Stomach (tissue), 9 donors: ENCODE data around the gene AUTS2. TPM values are rescaled to one million over a fixed set of nuclear protein-coding genes. Genes with fewer than 3 reads are reported as not detected.

Source experiments
- DNase-seq, 2 donors: peaks; one replicate each; pipeline versions ENCODE4 v3.0.0 to v3.0.0-alpha.2; 2013 to 2019
- H3K27ac ChIP-seq, 5 donors: fragments of 200-600 bp in 4 of 5; sonication (generic) in 4 of 5; one replicate each; pipeline ENCODE4 v1.5.1; 2013 to 2019; ENCODE audit warnings: mild to moderate bottlenecking in 1 of 5, moderate library complexity in 1 of 5
- H3K27me3 ChIP-seq, 3 donors: fragments of 200-600 bp; sonication (generic); one replicate each; pipeline ENCODE4 v1.5.1; 2017 to 2019; ENCODE audit warnings: mixed run types in 1 of 3
- H3K36me3 ChIP-seq, 4 donors: fragments of 200-600 bp; sonication (generic); 1 replicate in 3 of 4; 2 replicates in 1 of 4; pipeline ENCODE4 v1.5.1; 2016 to 2019
- H3K4me1 ChIP-seq, 4 donors: fragments of 200-600 bp; sonication (generic); one replicate each; pipeline ENCODE4 v1.5.1; 2016 to 2019
- H3K4me3 ChIP-seq, 4 donors: fragments of 200-600 bp; sonication (generic) in 3 of 4; one replicate each; pipeline ENCODE4 v1.5.1; 2016 to 2019; ENCODE audit warnings: mild to moderate bottlenecking in 1 of 4
- H3K9me3 ChIP-seq, 4 donors: fragments of 200-600 bp; sonication (generic); one replicate each; pipeline ENCODE4 v1.5.1; 2016 to 2019
- CTCF ChIP-seq, 7 experiments: fragments of 450-650 bp in 4 of 7; fragments of 200-600 bp in 3 of 7; sonication (generic) in 3 of 7; IDR thresholded peaks; one replicate each; pipeline ENCODE4 v1.5.1; 2016 to 2019; ENCODE audit warnings: antibody characterized with exemption in 7 of 7, control low read depth in 2 of 7, mild to moderate bottlenecking in 1 of 7
- EP300 ChIP-seq: sonication (generic); formaldehyde crosslinking; IDR thresholded peaks from one replicate; pipeline ENCODE4 v1.6.1; 2017; ENCODE audit warnings: antibody characterized with exemption
- POLR2A ChIP-seq, 4 donors: fragments of 450-650 bp; IDR thresholded peaks; one replicate each; pipeline ENCODE4 v1.6.1; 2016; ENCODE audit warnings: antibody characterized with exemption in 4 of 4, control low read depth in 2 of 4, mild to moderate bottlenecking in 1 of 4, moderate library complexity in 1 of 4
- POLR2AphosphoS5 ChIP-seq, 3 donors: sonication (generic); formaldehyde crosslinking; IDR thresholded peaks; one replicate each; pipeline ENCODE4 v1.6.1; 2016; ENCODE audit warnings: antibody characterized with exemption in 3 of 3
- WGBS, 5 donors: extraction: QIAGEN DNeasy Blood & Tissue Kit in 3 of 5; methylation state at CpG; one replicate each; pipeline versions ENCODE4 v1.1.5 to v1.1.7; 2013 to 2018; 5-methylcytosine and 5-hydroxymethylcytosine counted together
- intact Hi-C: fragments of 100-400 bp; cut with DNase I; formaldehyde crosslinking; loops from one replicate; pipeline ENCODE4 v1.15.1; 2023; ENCODE audit warnings: low total_unique reads
- polyA plus RNA-seq, 3 donors: library from polyadenylated mRNA; stranded (reverse); fragments of 200-250 nt; gene quantifications; one replicate each; pipeline ENCODE4 v1.2.3, GENCODE V29; 2013
- total RNA-seq, 5 donors: library from RNA; depleted of rRNA; stranded (reverse); fragments of >200 nt; gene quantifications; one replicate each; pipeline versions ENCODE4 v1.1.0 to v1.2.3, GENCODE V29; 2014 to 2016
- donor health status: healthy with polysubstance abuse.
- donor health status: Bipolar disorder and iron deficiency.
- donor health status: healthy.

The AUTS2 gene
- total and polyA plus RNA-seq, 8 donors: 3.8 to 90.3 (median 38.1) TPM

GRCh38 chr7:70338015-70338414, 739.7 kb downstream of the AUTS2 start:
- TF ChIP-seq POLR2A (IDR thresholded peaks at IDR 0.05): no peak
- TF ChIP-seq CTCF (IDR thresholded peaks at IDR 0.05): no peak
- TF ChIP-seq POLR2AphosphoS5 (IDR thresholded peaks at IDR 0.05): no peak
- no peak for TF ChIP-seq EP300
- Histone ChIP-seq H3K27ac (no peak overlapping the region), H3K4me1 (no peaks in the 10 kb centered on the region), H3K27me3 (no peaks in the 10 kb centered on the region), H3K36me3 (no peaks in the 10 kb centered on the region), H3K9me3 (no peaks in the 10 kb centered on the region), H3K4me3 (no peak overlapping the region)
- DNase-seq: no peak
- intact Hi-C loops: no loop called here
- WGBS, 5 donors: 89 to 100% (median 91%) methylated on average over 1 of the region's 1 CpG

- no peak overlapping the region for H3K4me3 ChIP-seq
- H3K27ac ChIP-seq: no peak overlapping the region
- no peaks in the 10 kb centered on the region for H3K36me3 ChIP-seq
- WGBS, 5 donors: 91 to 98% (median 92%) methylated on average over 3 of the region's 3 CpGs
- no peaks in the 10 kb centered on the region for H3K4me1 ChIP-seq
- H3K9me3 ChIP-seq: no peaks in the 10 kb centered on the region
- no peak for TF ChIP-seq POLR2AphosphoS5 (IDR thresholded peaks at IDR 0.05)
- no peak for TF ChIP-seq EP300
- TF ChIP-seq POLR2A (IDR thresholded peaks at IDR 0.05): no peak
- no peak for TF ChIP-seq CTCF (IDR thresholded peaks at IDR 0.05)
- DNase-seq: no peak
- H3K27me3 ChIP-seq: no peaks in the 10 kb centered on the region
- intact Hi-C loops: no loop called here
Measured at GRCh38 chr7:70340236-70340635, 742.0 kb downstream of the AUTS2 start.

GRCh38 chr7:70341446-70341845, 743.2 kb downstream of the AUTS2 start:
- Histone ChIP-seq H3K4me1 (no peaks in the 10 kb centered on the region), H3K4me3 (no peak overlapping the region), H3K9me3 (no peaks in the 10 kb centered on the region), H3K27me3 (no peaks in the 10 kb centered on the region), H3K36me3 (no peaks in the 10 kb centered on the region), H3K27ac (no peak overlapping the region)
- WGBS, 5 donors: 76 to 85% (median 78%) methylated on average over 2 of the region's 2 CpGs
- no peak for DNase-seq
- no peak for TF ChIP-seq CTCF (IDR thresholded peaks at IDR 0.05)
- TF ChIP-seq POLR2AphosphoS5 (IDR thresholded peaks at IDR 0.05): no peak
- no peak for TF ChIP-seq EP300
- no peak for TF ChIP-seq POLR2A (IDR thresholded peaks at IDR 0.05)
- intact Hi-C loops: no loop called here

DNA sequence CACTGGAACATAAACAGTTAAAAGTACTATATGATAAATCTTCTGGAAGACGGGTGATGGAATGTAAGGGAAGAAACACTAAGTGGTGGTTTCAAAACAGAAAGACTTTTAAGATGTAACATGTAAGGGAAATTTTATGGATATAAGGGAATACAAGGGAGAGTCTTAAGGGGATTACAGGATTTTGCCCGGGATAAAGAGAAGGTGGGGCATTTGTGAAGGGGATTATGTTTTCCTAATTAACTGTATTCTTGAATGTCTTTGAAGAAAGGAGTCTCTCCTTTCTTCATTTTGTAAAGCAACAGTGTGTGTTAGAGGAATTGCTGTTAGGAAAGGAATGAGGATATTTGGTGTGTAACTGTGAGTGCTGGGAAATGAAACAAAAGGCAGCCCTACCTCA, 745.2 kb downstream of the AUTS2 start:
- Histone ChIP-seq H3K27me3 (no peaks in the 10 kb centered on the region), H3K27ac (no peak overlapping the region), H3K4me3 (no peak overlapping the region), H3K4me1 (no peaks in the 10 kb centered on the region), H3K36me3 (no peaks in the 10 kb centered on the region), H3K9me3 (no peaks in the 10 kb centered on the region)
- WGBS, 5 donors: 57 to 77% (median 69%) methylated on average over 2 of the region's 2 CpGs
- TF ChIP-seq POLR2A (IDR thresholded peaks at IDR 0.05) (no peak), POLR2AphosphoS5 (IDR thresholded peaks at IDR 0.05) (no peak), CTCF (IDR thresholded peaks at IDR 0.05) (no peak), EP300 (no peak)
- intact Hi-C loops: no loop called here
- no peak for DNase-seq
